NB4 (cell line): Measurements from ENCODE around the gene TCN2.

ENCODE experiments used
- TF ChIP-seq, protein P1 (sequence below): IDR thresholded peaks from one replicate; pipeline ENCODE4 v1.5.1; 2012; ENCODE audit warnings: low read depth, low read length
- TF ChIP-seq, protein P2 (sequence below): IDR thresholded peaks from 2 replicates; pipeline ENCODE4 v1.6.1; 2011; ENCODE audit warnings: low read depth, low read length

- TF ChIP-seq, protein P1, sequence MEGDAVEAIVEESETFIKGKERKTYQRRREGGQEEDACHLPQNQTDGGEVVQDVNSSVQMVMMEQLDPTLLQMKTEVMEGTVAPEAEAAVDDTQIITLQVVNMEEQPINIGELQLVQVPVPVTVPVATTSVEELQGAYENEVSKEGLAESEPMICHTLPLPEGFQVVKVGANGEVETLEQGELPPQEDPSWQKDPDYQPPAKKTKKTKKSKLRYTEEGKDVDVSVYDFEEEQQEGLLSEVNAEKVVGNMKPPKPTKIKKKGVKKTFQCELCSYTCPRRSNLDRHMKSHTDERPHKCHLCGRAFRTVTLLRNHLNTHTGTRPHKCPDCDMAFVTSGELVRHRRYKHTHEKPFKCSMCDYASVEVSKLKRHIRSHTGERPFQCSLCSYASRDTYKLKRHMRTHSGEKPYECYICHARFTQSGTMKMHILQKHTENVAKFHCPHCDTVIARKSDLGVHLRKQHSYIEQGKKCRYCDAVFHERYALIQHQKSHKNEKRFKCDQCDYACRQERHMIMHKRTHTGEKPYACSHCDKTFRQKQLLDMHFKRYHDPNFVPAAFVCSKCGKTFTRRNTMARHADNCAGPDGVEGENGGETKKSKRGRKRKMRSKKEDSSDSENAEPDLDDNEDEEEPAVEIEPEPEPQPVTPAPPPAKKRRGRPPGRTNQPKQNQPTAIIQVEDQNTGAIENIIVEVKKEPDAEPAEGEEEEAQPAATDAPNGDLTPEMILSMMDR = no peak
- TF ChIP-seq, protein P2, sequence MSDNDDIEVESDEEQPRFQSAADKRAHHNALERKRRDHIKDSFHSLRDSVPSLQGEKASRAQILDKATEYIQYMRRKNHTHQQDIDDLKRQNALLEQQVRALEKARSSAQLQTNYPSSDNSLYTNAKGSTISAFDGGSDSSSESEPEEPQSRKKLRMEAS = peak; percentile 17; the same call in 1 of the 2 replicates
Observed at GRCh38 chr22:30609260-30610185, 2.5 kb downstream of the TCN2 start.
